GM19099 (cell line): ENCODE data around the gene TOMM70.

Experiments used
- POLR2A ChIP-seq: IDR thresholded peaks from 3 replicates; pipeline ENCODE4 v1.6.1; 2011; ENCODE audit warnings: low read depth; ENCODE audit not compliant: insufficient read length; ENCODE audit errors: extremely low read depth

TOMM70 gene

GRCh38 chr3:100340527-100340926, 60.4 kb downstream of the TOMM70 start:
- no peak for TF ChIP-seq POLR2A

GRCh38 chr3:100339786-100340185, 61.1 kb downstream of the TOMM70 start:
- TF ChIP-seq POLR2A = no peak

- TF ChIP-seq POLR2A = no peak
Measured at GRCh38 chr3:100338911-100339310, 62.0 kb downstream of the TOMM70 start.

DNA sequence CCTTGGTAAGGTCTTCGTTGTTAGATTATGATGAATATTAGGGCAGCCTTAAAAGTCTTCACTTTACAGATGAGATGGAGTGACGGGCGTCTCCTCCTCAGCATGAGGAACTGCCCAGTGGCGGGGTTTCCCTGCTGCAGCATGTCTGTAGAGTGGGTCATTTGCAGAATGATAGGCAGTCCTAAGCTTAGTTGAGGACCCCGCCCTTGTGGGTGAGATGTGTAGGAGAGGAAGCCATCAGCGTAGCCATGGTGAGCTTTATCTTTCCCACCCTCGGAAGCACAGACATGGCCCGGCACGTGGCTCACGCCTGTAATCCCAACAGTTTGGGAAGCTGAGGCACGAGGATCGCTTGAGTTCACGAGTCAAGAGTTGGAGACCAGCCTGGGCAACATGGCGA, 65.5 kb downstream of the TOMM70 start:
- TF ChIP-seq POLR2A = no peak

- TF ChIP-seq POLR2A = peak; percentile 90
Measured at GRCh38 chr3:100334488-100335351, 66.2 kb downstream of the TOMM70 start, which contains the start of gene NIT2. NIT2 (plus strand) TSS chr3:100334757; CDS start chr3:100334792, 35 bp downstream.

DNA sequence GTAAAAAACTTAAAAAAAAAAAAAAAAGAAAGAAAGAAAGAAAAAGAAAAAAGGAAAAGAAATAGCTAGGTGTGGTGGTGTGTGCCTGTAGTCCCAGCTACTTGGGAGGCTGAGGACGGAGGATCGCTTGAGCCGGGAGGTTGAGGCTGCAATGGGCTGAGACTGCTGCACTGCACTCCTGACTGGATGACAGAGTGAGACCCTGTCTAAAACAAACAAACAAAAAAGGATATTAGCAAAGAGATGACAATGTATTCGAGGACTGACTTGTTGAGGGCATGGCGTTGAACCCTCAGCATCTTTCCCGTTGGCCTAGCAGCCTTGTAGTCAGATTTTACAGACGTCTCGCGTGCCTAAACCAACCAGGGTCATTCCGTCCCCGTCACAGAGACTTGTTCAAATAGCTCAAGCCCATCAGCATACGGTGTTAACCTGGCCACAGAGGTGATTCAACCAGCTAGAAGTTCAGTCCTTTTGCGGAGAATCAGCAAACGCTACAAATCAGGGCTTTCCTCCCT, 66.9 kb downstream of the TOMM70 start:
- TF ChIP-seq POLR2A = no peak

GRCh38 chr3:100333051-100333450, 67.8 kb downstream of the TOMM70 start:
- no peak for TF ChIP-seq POLR2A

- no peak for TF ChIP-seq POLR2A
Measured at GRCh38 chr3:100331660-100332059, 69.2 kb downstream of the TOMM70 start.

GRCh38 chr3:100330651-100331050, 70.2 kb downstream of the TOMM70 start:
- no peak for TF ChIP-seq POLR2A

DNA sequence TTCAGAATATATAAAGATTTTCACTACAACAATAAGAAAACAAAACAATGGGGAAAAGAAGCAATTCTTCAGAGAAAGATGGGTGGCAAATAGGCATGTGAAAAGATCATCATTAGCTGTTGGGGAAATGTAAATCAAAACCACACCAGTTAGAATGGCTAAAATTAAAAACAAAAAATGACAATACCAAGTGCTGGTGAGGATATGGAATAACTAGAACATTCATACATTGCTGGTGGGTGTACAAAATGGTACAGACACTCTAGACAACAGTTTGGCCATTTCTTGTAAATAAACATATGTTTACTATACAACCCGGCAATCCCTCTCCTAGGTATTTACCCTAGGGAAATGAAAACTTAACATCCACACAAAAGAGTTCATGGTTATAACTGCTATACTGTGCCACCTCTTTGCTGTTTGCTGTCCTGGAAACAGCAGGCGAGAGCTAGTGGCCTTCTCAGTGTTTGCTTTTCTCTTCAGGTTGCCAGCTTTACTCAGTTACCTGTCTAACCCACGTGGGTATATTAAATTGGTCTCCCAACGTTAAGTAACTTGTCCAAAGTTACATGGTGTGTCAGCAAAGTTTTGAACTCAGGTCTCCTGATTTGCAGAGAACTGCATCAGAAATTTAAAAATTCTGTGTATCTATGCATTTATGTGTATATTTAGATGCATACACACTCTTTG, 70.9 kb downstream of the TOMM70 start:
- no peak for TF ChIP-seq POLR2A

DNA sequence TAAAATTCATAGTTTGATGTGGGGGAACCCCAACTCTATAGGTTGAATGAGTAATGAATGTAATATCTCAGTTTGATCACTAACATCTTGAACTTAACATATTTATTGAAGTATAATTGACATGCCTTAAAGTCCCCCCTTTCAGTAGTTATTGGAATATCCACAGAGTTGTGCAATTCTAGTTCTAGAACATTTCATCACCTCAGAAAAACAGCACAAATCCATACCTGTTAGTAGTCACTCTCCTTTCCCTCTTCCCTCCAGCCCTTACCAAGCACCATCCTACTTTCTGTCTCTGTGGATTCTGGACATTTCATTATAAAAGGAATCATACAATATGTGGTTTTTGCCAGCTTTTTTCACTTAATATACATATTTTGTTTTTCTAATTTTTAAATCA, 75.1 kb downstream of the TOMM70 start:
- TF ChIP-seq POLR2A = no peak

DNA sequence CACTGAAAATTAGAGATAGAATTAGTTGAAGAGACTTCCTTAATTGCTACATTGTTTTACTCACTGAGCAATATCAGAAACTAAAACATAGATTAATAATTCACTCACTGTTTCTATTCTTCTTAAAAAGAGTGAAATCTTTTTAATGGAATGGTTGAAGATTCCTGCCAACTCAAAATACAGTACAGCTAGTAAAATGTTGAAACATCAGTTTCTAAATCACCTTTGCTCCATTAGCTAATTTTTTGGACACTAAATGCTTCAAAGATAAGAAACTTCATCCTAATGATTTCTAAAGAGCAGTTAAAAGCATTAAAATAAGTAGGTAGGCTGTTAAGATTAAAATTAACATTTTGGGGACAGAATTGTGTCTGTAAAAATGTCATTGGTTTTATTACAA, 76.8 kb downstream of the TOMM70 start:
- TF ChIP-seq POLR2A = no peak

DNA sequence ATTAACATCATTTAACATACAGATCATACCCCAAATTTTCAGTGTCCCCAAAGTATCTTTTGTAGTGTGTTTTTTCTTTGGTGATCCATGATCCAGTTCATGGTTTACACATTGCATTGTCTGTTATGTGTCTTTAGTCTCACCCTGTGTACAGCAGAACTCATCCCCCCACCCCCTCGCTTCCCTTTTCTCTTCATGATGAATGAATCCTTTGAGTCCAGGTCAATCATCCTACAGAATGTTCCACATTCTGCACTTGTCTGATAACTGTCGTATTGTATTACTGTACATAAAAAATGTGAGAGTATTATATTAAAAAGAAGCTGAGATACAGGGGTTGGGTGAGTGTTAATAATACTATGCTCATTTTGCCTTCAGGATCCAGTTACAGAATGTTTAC, 80.9 kb downstream of the TOMM70 start:
- no peak for TF ChIP-seq POLR2A

GRCh38 chr3:100317912-100318311, 83.0 kb downstream of the TOMM70 start:
- TF ChIP-seq POLR2A = no peak

GRCh38 chr3:100316641-100317069, 84.2 kb downstream of the TOMM70 start:
- no peak for TF ChIP-seq POLR2A
